Effector CD8-positive, alpha-beta T cell (primary cell): ENCODE measurements around the gene USP26.
"Not testable (repeated sequence)": the region's sequence is repeated elsewhere in the genome, so short reads cannot be mapped to it uniquely, and the experiment has no call there.

Experiments used
- DNase-seq: peaks from one replicate; lab custom pipeline; 2025; lab: John Stamatoyannopoulos, UW
- total RNA-seq, 4 experiments: gene quantifications; one replicate each; lab custom pipeline; 2026; lab: John Stamatoyannopoulos, UW

The USP26 gene, protein sequence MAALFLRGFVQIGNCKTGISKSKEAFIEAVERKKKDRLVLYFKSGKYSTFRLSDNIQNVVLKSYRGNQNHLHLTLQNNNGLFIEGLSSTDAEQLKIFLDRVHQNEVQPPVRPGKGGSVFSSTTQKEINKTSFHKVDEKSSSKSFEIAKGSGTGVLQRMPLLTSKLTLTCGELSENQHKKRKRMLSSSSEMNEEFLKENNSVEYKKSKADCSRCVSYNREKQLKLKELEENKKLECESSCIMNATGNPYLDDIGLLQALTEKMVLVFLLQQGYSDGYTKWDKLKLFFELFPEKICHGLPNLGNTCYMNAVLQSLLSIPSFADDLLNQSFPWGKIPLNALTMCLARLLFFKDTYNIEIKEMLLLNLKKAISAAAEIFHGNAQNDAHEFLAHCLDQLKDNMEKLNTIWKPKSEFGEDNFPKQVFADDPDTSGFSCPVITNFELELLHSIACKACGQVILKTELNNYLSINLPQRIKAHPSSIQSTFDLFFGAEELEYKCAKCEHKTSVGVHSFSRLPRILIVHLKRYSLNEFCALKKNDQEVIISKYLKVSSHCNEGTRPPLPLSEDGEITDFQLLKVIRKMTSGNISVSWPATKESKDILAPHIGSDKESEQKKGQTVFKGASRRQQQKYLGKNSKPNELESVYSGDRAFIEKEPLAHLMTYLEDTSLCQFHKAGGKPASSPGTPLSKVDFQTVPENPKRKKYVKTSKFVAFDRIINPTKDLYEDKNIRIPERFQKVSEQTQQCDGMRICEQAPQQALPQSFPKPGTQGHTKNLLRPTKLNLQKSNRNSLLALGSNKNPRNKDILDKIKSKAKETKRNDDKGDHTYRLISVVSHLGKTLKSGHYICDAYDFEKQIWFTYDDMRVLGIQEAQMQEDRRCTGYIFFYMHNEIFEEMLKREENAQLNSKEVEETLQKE
- total RNA-seq = 0 to 0.27 (median 0) reads per million in 4 experiments

DNA sequence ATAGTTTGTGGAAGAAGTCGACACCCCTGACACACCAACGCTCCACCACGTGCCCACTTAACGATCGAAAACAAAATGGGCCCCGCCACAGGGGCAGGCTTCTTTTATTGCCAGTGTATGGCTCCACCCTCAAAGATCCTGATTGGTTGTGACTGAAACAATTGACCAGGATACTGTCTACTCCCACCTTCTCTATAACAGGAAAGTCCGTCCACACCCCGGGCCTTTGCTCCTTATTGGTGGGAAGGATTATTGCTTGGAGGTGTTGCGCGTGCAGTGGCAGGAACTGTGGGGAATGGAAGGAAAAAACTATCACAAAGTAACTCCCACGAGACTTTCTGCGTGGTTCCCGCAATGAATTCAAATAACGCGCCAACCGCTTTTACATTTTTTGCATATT, at the start of gene USP26:
Gene USP26 (minus strand): TSS at position 79 of the 400 bp plus-strand sequence. CDS start 68,889 bp downstream, outside the sequence.
- DNase-seq = no peak

DNA sequence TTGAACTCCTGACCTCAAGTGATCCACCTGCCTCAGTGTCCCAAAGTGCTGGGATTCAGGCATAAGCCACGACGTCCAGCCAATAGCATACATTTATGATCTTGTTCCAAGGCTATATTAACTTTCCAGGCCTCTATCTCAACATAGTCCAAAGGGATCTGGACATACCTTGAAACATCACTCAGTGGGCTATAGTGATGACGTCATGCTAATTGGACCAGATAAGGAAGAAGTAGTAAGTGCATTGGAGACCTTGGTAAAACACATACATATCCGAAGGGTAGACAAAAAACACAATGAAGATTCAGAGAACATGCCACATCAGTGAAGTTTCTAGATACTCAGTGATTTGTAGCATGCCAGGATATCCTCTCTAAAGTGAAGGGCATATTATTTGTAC, 37.4 kb upstream of the USP26 start:
- DNase-seq = no peak

DNA sequence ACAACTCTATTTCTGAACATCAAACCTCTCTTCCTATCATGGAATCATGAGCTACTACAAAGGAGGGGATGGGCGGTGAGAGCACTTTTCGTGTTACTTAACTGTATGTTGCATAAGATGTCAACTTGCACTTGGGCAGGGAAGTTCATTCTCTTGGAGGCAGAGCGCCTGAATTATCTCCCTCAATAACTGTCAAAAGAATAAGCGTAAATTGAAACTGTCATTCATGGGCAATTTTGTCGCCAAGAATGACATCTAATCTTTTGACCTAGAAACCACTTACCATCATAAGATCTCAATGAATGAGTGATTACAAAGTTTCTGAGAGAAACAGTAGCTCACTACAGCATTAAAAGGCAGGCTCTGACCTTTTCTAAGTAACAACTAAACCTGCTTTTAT, 23.5 kb upstream of the USP26 start:
- DNase-seq = no peak

DNA sequence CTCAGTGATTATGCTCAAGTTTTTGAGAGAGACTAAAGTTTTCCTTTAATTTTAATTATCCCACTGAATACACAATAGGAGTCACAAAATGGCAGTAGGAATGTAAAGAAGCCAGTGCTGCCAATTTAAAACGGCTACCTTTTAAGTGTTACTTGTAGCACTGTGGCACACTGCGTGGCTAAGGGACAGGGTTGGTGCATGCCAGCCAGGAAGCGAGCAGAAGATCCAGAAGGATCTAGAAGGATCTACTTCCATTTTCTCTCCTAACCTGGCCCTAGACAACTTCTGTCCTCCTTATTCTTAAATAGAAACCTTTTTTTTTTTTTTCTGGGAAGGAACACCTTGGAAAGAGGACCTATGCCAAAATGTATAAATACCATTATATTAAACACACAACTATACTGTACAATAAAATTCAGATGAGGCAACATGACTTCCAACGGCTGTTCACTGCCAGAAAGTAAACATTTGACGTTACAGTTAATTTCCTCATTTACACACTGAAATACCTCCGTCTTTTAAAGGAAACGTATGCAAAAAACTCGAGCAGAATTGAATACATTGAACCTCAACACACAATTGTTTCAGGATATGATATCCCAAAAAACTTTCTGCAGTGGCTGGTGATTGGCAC, 2.7 kb downstream of the USP26 start:
- no peak for DNase-seq

DNA sequence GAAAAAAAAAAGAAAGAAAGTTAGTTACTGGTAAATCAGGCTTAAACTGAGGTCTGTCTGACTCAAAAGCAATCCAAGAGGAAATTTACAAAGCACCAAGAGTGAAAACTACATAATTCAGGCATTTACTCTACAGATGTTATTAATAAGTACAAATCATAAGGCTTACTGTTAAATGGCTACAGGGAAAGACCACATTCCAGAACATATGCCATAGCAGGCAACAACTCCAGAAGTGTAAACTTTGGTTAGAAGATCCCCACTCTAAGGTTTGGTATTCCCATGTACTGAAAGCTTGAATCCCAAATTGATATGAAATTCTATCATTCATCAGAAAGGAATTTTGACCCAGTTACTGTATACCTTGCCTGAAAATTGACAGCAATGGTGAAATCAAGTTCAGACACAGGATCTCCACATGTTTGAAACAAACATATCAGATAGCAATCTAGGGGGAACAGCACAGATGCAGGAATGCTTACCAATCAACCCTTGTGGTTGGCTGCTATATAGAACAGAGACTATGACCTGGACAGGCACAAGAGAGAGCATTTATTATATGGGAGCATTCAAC, 6.6 kb downstream of the USP26 start:
- no peak for DNase-seq

DNA sequence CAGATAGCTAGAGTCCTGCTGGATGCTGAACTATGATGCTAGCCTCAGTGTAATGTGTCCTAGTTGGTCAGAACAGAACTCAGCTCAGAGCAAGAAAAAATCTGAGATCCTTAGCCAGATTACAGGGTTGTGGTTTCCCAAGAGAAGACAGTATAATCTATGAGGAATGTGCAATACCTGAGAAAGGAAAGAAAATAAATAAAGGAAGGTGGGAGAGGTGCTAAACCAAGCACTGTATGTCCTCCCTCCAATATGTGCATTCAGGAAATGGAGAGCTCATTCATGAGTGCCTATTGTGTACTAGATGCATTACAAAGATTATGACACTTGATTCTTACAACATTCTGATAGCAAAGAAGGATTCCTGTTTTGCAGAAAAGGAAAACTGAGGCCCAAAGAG, 7.5 kb downstream of the USP26 start:
- no peak for DNase-seq

DNA sequence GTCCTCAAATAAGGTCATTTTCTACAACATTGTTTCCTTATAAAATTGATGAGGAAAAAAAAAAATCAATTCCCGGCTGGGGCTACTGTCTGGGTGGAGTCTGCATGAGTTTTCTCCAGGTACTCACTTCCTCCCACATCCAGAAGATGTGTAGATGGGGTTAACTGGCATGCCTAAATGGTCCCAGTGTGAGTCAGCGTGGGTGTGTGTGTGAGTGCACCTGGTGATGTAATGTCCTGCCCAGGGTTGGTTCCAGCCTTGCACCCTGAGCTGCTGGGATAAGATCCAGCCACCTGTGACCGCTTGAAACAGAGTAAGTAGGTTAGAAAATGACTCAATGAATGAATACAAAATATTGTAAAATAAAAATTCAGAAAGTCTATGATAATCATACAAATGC, 11.1 kb downstream of the USP26 start:
- no peak for DNase-seq

DNA sequence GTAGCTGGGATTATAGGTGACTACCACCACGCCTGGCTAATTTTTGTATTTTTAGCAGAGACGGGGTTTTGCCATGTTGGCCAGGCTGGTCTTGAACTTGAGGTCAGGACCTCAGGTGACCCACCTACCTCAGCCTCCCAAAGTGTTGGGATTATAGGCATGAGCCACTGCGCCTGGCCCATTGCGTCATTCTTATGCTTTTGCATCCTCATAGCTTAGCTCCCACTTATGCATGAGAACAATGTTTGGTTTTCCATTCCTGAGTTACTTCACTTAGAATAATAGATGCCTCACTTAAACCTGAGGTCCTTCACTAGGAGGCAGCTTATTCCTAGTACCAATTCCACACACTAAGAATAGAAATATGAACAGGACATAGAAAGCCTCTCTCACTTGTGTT, 11.9 kb downstream of the USP26 start:
- not testable (repeated sequence) for DNase-seq

DNA sequence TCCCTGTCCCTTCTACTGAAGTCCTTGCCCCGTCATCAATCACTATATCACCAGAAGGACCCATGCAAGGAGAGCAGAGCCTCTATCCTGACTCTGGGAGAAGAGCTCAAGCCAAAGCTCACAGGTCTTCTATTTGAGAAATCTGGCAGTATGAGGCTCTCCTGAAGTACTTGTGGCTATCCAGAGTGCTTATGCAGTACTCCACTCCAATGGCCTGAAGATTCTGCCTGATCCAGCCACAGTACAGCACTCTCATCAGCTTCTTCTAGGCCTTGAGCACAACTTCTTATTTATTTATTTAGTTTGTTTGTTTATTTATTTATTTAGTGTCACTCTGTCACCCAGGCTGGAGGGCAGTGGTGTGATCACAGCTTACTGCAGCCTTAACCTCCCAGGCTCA, 13.0 kb downstream of the USP26 start:
- no peak for DNase-seq

DNA sequence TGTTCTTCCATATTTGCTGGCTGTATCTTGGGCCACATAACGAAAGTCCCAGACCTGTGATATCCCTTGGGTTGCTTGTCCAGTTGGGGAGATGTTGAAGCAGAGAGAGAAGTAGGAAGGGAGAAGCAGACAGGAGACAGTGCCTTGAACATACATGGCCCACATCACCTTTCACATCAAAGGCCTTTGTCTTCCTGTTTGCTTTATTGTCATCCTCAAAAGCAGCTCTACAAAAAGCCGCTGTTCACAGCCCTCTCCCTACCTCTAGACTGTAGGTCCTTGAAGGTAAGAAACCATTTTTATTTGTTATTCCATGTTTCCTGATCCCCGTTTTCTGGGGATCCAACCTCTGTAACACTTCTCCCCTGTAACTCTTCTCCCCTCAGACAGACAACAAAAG, 14.9 kb downstream of the USP26 start:
- no peak for DNase-seq

DNA sequence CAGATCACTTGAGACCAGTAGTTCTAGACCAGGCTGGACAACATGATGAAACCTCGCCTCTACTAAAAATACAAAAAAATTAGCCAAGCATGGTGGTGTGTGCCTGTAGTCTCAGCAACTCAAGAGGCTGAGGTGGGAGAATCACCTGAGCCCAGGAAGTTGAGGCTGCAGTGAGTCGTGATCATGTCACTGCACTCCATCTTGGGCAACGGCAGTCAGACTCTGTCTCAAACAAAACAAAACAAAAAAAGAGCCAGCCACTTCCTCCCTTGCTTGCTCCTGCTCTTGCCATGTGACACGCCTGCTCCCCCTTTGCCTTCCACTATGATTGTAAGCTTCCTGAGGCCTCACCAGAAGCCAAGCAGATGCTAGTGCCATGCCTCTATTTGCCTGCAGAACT, 19.1 kb downstream of the USP26 start:
- DNase-seq = not testable (repeated sequence)

DNA sequence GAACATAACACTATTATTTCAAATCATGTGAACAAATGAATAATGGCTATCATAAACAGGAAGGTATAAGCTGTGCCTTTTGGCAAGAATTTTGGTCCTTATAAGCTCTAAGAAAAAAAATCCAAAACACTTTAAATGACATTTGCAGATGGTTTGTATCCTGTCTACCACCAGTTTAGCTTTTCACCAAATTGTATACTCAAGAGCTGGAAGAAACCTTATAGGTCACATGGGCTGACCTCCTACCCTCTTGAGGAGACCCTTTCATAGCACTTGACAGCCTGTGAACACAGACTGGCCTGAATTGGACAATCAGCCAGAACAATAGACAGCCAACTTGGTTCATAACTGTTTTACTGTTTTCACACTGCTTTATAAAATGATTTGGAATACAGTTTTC, 24.3 kb downstream of the USP26 start:
- no peak for DNase-seq

DNA sequence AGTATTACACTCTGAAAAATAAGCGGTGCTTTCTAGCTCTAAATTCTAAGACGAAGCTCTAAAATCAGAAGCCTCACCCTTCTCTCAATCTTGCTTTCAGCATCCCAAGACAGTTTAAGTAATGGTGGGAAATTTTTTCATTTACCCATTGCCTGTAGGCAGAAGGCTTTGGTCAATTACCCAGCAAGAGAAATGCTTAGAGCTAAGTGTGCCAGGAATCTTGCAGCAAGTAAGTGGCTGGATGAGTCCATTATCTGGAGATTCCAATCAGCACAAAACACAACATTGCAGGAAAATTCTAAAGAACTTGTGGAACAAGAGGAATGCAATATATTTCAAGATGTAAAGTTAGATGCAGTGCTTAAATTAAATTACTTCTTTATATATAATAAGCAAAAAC, 28.4 kb downstream of the USP26 start:
- no peak for DNase-seq

DNA sequence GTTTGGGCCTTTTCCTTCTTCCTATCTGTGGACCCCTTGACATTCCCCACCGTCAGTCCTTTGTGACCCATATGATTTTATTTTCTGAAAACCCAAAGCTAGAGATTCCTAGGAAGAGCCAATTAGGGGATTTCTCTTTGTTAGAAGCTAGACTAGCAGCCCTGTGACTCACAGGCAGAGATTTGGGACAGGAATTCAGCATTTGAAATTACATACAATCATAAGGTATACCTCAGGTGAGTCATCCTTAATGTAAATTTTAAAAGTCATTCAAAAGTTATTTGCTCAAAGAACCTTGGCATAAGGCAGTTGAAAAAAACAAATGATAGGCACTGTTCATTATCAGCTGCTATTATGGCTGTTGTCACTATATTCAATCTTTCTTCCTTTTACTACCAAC, 40.6 kb downstream of the USP26 start:
- no peak for DNase-seq

DNA sequence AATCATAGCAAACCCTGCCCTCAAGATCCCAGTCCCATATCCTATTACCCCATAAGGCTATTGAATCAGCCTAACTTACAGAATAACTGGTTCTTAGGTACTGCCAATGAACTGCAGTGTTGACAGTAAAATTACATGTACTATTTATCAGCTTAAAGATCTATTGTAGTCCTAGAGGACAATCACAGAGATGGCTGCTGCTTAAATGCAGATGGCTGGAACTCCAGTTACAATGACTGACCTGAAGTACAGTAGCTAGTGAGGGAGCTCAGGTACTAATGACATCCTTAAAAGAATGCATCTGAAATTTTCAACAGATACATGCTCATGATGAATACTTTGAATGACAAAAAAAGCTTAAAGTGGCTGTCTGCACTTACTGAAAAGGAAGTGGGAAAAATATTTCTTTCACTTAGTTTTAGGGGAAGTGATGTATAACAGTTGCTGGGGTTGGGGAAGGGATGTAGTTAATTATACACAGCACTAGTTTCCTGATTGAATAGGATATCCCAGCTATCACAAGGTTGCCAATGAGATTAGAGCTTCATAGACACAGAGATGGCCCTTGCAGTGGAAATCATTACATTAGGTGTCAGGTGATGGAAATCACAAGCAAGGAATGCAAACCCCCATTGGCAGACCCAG, 42.0 kb downstream of the USP26 start:
- no peak for DNase-seq

DNA sequence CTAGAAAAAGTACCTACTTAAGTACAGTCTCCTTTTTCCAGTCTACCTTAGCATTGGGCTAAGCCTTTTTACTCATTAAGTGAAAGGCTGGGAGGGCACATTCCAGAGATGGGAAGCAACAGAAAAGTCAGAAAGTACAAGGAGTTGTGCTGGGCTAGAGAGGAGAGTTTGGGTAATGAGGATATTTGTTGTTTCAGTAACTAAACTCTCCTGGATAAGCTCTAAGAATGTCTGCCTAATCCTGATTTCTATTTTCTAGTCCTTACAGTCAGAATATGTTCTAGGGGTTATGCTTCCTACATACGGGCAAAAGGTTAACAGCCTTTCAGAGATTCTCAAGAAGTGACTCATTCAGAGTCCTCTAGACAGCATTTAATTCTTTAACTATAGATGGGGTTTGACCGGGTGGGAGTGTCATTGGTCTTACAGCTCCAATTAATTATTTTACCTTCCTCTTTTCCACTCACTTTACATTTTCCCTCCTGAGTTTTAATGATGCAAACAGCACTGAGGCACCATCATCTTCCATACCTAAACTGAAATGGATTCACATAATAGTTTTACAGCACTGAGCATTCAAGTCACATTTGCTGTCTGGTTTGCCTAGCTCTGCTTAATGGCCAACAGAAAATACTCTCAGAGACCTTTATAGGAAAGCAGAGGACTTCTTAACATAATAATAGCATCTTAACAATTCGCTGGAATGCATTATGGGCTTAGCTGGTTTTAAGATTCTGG, 42.9 kb downstream of the USP26 start:
- no peak for DNase-seq

DNA sequence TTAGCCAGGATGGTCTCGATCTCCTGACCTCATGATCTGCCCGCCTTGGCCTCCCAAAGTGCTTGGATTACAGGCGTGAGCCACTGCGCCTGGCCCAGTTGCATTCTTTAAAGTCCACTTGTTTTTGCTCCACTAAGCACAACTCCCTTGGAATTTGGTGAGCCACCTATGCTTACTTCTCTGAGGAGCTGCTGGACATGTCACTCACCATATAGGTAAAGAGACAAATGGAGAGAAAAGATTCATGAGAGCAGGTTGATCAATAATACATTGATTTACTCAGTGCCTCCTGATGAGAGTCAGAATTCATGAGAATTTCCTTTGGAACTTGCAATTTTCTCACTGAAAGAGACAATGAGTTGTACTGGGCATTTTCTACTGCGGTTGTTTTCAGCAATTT, 48.2 kb downstream of the USP26 start:
- DNase-seq = no peak

DNA sequence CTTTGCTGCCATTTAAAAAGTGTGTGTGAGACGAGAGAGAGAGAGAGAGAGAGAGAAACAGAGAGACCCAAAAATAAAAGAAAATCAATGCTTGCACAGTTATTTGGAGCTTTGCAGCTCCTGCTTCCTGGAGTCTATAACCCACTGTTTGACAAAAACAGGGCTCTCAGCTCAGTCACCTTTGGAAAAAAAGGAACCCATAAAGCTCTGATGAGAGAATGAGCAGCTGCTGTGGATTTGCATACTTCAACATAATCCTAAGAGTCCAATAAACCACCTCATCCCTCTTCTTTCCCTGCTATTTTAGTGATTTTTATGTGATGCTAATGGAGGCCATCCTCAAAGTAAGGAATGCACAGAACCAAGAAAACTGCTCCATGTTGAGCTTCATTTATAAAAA, 50.3 kb downstream of the USP26 start:
- DNase-seq = no peak

DNA sequence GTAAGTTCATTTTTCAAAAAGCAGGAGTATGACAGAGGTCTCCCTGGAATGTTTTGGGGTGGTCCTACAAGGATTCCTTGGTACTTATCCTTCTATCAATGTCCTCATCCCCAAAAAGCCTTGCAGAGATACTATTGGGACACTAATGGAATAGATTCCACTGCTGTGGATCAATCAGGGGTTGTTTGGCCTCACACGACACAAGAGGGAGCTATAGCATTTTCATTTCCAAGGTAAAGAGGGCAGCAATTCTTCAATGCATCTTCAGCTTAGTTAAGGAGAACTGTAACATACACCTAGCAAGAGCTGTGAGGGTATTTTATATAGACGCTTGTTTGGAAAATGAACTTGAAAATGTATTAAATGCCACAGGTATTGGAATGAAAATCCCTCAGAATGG, 50.9 kb downstream of the USP26 start:
- no peak for DNase-seq

DNA sequence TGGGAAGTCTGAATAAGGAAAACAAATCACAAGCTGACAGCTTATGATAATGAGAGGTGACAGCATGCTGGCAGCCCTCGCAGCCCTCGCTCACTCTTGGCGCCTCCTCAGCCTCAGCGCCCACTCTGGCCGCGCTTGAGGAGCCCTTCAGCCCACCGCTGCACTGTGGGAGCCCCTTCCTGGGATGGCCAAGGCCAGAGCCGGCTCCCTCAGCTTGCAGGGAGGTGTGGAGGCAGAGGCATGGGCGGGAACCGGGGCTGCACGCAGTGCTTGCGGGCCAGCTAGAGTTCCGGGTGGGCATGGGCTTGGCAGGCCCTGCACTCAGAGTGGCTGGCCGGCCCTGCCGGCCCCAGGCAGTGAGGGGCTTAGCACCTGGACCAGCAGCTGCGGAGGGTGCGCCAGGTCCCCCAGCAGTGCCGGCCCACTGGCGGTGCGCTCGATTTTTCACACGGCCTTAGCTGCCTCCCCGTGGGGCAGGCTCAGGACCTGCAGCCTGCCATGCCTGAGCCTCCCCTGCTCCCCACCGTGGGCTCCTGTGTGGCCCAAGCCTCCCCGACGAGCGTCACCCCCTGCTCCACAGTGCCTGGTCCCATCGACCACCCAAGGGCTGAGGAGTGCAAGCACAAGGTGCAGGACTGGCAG, 52.6 kb downstream of the USP26 start:
- not testable (repeated sequence) for DNase-seq
